ENCODE measurements around the gene CALML6. TPM values are rescaled to one million over a fixed set of nuclear protein-coding genes. Genes with fewer than 3 reads are reported as not detected.

The CALML6 gene
- total and polyA plus RNA-seq, 10 of the 15 experiments (the other 5 are each of a cell fraction or from before 2014, with no cell fraction given), result 0.07 to 1.3 (median 0.21) TPM; not detected in 5

DNA sequence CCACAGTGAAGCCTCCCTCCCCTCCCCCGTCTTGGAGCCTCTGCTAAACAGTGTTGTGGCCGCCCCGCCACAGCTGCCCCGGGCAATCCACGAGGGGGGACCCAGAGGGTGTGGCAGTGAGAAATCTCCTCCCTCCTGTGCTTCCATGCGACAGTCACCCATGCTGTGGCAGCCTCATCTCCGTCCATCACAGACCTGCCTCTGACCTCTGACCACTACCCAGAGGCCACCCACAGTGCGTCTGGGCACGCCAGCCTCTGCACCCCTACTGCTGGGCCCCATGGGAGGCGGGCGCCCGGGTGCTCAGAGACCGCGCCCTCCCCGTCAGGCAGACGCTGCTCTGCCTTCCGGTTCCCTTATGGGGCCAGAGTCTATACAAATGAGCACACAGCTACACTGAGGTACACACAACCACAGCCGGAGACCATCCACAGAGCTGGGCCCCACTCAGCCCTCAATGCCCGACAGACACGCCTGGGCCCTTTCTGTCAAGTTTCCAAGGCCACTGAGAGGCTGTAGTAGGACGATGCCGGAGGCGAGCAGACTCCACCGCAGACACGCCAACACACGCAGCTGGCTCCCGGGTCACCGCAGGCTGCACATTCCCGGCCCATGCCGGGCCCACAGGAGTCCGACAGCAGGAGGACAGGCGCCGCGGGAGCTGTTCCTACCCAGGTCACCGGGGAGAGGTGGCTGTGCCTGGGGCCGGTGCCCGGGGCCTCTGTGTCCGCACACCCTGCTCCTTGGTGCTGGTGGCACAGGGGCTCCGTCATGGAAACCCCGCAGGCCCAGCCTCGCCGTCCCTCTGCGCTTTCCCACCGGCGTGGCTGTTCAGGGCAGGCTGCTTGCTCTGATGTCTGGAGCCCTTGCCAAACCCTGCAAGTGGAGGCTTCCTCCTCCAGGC lies 27.9 kb downstream of the CALML6 start:
- FAIRE-seq, result no peak
- ChIA-PET RAD21 (ENCODE audit: unreplicated experiment) (no interaction called here), CTCF (no interaction called here)
- TF ChIP-seq, protein P1, sequence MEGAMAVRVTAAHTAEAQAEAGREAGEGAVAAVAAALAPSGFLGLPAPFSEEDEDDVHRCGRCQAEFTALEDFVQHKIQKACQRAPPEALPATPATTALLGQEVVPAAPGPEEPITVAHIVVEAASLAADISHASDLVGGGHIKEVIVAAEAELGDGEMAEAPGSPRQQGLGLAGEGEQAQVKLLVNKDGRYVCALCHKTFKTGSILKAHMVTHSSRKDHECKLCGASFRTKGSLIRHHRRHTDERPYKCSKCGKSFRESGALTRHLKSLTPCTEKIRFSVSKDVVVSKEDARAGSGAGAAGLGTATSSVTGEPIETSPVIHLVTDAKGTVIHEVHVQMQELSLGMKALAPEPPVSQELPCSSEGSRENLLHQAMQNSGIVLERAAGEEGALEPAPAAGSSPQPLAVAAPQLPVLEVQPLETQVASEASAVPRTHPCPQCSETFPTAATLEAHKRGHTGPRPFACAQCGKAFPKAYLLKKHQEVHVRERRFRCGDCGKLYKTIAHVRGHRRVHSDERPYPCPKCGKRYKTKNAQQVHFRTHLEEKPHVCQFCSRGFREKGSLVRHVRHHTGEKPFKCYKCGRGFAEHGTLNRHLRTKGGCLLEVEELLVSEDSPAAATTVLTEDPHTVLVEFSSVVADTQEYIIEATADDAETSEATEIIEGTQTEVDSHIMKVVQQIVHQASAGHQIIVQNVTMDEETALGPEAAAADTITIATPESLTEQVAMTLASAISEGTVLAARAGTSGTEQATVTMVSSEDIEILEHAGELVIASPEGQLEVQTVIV (IDR thresholded peaks at IDR 0.05; ENCODE audit: borderline replicate concordance, partially characterized antibody), result no peak
- TF ChIP-seq, protein P2, sequence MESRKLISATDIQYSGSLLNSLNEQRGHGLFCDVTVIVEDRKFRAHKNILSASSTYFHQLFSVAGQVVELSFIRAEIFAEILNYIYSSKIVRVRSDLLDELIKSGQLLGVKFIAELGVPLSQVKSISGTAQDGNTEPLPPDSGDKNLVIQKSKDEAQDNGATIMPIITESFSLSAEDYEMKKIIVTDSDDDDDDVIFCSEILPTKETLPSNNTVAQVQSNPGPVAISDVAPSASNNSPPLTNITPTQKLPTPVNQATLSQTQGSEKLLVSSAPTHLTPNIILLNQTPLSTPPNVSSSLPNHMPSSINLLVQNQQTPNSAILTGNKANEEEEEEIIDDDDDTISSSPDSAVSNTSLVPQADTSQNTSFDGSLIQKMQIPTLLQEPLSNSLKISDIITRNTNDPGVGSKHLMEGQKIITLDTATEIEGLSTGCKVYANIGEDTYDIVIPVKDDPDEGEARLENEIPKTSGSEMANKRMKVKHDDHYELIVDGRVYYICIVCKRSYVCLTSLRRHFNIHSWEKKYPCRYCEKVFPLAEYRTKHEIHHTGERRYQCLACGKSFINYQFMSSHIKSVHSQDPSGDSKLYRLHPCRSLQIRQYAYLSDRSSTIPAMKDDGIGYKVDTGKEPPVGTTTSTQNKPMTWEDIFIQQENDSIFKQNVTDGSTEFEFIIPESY (IDR thresholded peaks at IDR 0.05), result no peak
- TF ChIP-seq CREM (IDR thresholded peaks at IDR 0.05; ENCODE audit: low read depth), result no peak
- TF ChIP-seq, protein P3, sequence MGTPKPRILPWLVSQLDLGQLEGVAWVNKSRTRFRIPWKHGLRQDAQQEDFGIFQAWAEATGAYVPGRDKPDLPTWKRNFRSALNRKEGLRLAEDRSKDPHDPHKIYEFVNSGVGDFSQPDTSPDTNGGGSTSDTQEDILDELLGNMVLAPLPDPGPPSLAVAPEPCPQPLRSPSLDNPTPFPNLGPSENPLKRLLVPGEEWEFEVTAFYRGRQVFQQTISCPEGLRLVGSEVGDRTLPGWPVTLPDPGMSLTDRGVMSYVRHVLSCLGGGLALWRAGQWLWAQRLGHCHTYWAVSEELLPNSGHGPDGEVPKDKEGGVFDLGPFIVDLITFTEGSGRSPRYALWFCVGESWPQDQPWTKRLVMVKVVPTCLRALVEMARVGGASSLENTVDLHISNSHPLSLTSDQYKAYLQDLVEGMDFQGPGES (IDR thresholded peaks at IDR 0.05), result no peak
- no peak for TF ChIP-seq ZNF217 (IDR thresholded peaks at IDR 0.05)
- TF ChIP-seq, protein P4, sequence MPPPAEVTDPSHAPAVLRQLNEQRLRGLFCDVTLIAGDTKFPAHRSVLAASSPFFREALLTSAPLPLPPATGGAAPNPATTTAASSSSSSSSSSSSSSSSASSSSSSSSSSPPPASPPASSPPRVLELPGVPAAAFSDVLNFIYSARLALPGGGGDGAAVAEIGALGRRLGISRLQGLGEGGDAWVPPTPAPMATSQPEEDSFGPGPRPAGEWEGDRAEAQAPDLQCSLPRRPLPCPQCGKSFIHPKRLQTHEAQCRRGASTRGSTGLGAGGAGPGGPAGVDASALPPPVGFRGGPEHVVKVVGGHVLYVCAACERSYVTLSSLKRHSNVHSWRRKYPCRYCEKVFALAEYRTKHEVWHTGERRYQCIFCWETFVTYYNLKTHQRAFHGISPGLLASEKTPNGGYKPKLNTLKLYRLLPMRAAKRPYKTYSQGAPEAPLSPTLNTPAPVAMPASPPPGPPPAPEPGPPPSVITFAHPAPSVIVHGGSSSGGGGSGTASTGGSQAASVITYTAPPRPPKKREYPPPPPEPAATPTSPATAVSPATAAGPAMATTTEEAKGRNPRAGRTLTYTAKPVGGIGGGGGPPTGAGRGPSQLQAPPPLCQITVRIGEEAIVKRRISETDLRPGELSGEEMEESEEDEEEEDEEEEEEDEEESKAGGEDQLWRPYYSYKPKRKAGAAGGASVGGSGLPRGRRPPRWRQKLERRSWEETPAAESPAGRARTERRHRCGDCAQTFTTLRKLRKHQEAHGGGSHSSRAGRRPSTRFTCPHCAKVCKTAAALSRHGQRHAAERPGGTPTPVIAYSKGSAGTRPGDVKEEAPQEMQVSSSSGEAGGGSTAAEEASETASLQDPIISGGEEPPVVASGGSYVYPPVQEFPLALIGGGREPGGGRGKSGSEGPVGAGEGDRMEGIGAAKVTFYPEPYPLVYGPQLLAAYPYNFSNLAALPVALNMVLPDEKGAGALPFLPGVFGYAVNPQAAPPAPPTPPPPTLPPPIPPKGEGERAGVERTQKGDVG (CRISPR knock-in tag; IDR thresholded peaks at IDR 0.05), result no peak
- no peak for TF ChIP-seq YBX1 (IDR thresholded peaks at IDR 0.05)
- no peak for TF ChIP-seq GABPA (IDR thresholded peaks at IDR 0.05; ENCODE audit: low read depth)
- TF ChIP-seq KDM1A (IDR thresholded peaks at IDR 0.05; ENCODE audit: borderline replicate concordance), result no peak
- TF ChIP-seq ZZZ3 (IDR thresholded peaks at IDR 0.05; ENCODE audit: control insufficient read depth, insufficient read length, low read depth), result no peak
- TF ChIP-seq SP1 (IDR thresholded peaks at IDR 0.05; ENCODE audit: low read depth, low read length), result no peak
- TF ChIP-seq, protein P5, sequence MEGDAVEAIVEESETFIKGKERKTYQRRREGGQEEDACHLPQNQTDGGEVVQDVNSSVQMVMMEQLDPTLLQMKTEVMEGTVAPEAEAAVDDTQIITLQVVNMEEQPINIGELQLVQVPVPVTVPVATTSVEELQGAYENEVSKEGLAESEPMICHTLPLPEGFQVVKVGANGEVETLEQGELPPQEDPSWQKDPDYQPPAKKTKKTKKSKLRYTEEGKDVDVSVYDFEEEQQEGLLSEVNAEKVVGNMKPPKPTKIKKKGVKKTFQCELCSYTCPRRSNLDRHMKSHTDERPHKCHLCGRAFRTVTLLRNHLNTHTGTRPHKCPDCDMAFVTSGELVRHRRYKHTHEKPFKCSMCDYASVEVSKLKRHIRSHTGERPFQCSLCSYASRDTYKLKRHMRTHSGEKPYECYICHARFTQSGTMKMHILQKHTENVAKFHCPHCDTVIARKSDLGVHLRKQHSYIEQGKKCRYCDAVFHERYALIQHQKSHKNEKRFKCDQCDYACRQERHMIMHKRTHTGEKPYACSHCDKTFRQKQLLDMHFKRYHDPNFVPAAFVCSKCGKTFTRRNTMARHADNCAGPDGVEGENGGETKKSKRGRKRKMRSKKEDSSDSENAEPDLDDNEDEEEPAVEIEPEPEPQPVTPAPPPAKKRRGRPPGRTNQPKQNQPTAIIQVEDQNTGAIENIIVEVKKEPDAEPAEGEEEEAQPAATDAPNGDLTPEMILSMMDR (IDR thresholded peaks at IDR 0.05 in 2 of 3, conservative IDR thresholded peaks at IDR 0.05 in 1 of 3; ENCODE audit: control insufficient read depth in 2 of 3, extremely low read depth in 1 of 3, insufficient read depth in 1 of 3, low read depth in 3 of 3, low read length in 3 of 3), result no peak

More for the DNA sequence above, 27.9 kb downstream of the CALML6 start:
- Histone ChIP-seq H3K4me3 (no peak overlapping the region), H3K27ac (ENCODE audit: control insufficient read depth, insufficient read depth) (no peak overlapping the region), H3K9ac (ENCODE audit: control insufficient read depth, insufficient read depth, low read length) (no peak overlapping the region), H3K4me2 (ENCODE audit: control insufficient read depth, insufficient read depth) (no peak overlapping the region), H3K4me1 (ENCODE audit: control insufficient read depth, insufficient read depth, low read length) (no peaks in the 10 kb centered on the region), H4K20me1 (ENCODE audit: control insufficient read depth, insufficient read depth) (no peaks in the 10 kb centered on the region), H3K9me3 (replicated peaks; ENCODE audit: control insufficient read depth, insufficient read depth, low read length) (no peaks in the 10 kb centered on the region), H3K36me3 (ENCODE audit: control insufficient read depth in 2 of 2, insufficient read depth in 2 of 2, low read length in 1 of 2) (no peaks in the 10 kb centered on the region), H3K27me3 (replicated peaks in 1 of 2; ENCODE audit: control insufficient read depth in 2 of 2, insufficient read depth in 2 of 2, low read length in 1 of 2) (no peaks in the 10 kb centered on the region), H3K79me2 (ENCODE audit: control insufficient read depth, insufficient read depth, low read length) (no peaks in the 10 kb centered on the region), H2AFZ (ENCODE audit: control insufficient read depth, low read depth, low read length) (no peak overlapping the region)
- in situ Hi-C loops (cut with MboI) (no loop called here), intact Hi-C loops (cut with micrococcal nuclease; ENCODE audit: unreplicated experiment) (loop anchor here (5.0 kb wide), 1 partner anchor 104 kb away; no protein-coding TSS in a partner anchor)
- ChIA-PET SMC1A (ENCODE audit: uncharacterized antibody, unreplicated experiment) (no interaction called here), POLR2A (no interaction called here)
- ATAC-seq (no peak; the same call in 1 of the 3 replicates), DNase-seq (ENCODE audit: low read depth, low spot score) (no peak)
- WGBS (ENCODE audit: insufficient coverage, insufficient replicate concordance, low lambda C conversion rate, missing lambda C conversion rate), result 34% methylated on average over 45 of the region's 45 CpGs
- BruUV-seq (replicated peaks), result no TSS peak

Data from GM12878 (cell line).